22Rv1 (cell line): ENCODE results near the gene COL28A1.

Experiments
- CTCF ChIP-seq: fragments of 450-650 bp; IDR thresholded peaks from 2 replicates; pipeline ENCODE4 v1.5.1; 2017; ENCODE audit warnings: mild to moderate bottlenecking
- ZFX ChIP-seq: fragments of 450-650 bp; IDR thresholded peaks from 2 replicates; pipeline ENCODE4 v1.6.1; 2017; ENCODE audit warnings: antibody characterized with exemption, borderline replicate concordance

GRCh38 chr7:7422641-7423040 is 113.0 kb downstream of the COL28A1 start:
- TF ChIP-seq CTCF = no peak
- no peak for TF ChIP-seq ZFX
